HUDEP-2 (cell line): Measurements from ENCODE around the gene RASGEF1C.
"Not testable (repeated sequence)": the region's sequence is repeated elsewhere in the genome, so short reads cannot be mapped to it uniquely, and the experiment has no call there.

Experiments used
- DNase-seq, 76 experiments: peaks; one replicate each; lab custom pipeline; 2025; ENCODE audit not compliant: unreplicated experiment in 76 of 76; lab: John Stamatoyannopoulos, UW

RASGEF1C gene

GRCh38 chr5:180126156-180126555 is 82.9 kb downstream of the RASGEF1C start:
- not testable (repeated sequence) for DNase-seq

GRCh38 chr5:180124662-180125061 is 84.3 kb downstream of the RASGEF1C start:
- not testable (repeated sequence) for DNase-seq

GRCh38 chr5:180122875-180123274 is 86.1 kb downstream of the RASGEF1C start:
- DNase-seq, result no peak

- DNase-seq, result no peak
Observed at GRCh38 chr5:180121826-180122413, 87.1 kb downstream of the RASGEF1C start.

GRCh38 chr5:180120237-180121101 is 88.5 kb downstream of the RASGEF1C start:
- DNase-seq, result no peak

GRCh38 chr5:180119903-180120236 is 89.1 kb downstream of the RASGEF1C start:
- no peak for DNase-seq

GRCh38 chr5:180119031-180119902 is 89.7 kb downstream of the RASGEF1C start:
- DNase-seq, result no peak

- no peak for DNase-seq
Observed at GRCh38 chr5:180118391-180118791, 90.6 kb downstream of the RASGEF1C start.

GRCh38 chr5:180117000-180117725 is 91.8 kb downstream of the RASGEF1C start:
- no peak for DNase-seq

GRCh38 chr5:180116077-180116999 is 92.7 kb downstream of the RASGEF1C start:
- DNase-seq, result no peak

- no peak for DNase-seq
Observed at GRCh38 chr5:180115326-180116076, 93.5 kb downstream of the RASGEF1C start.

GRCh38 chr5:180114304-180115003 is 94.6 kb downstream of the RASGEF1C start:
- no peak for DNase-seq

GRCh38 chr5:180113660-180114303 is 95.2 kb downstream of the RASGEF1C start:
- no peak for DNase-seq

GRCh38 chr5:180112181-180112861 is 96.7 kb downstream of the RASGEF1C start:
- no peak for DNase-seq

- DNase-seq, result no peak
Observed at GRCh38 chr5:180111273-180112002, 97.6 kb downstream of the RASGEF1C start.

- no peak for DNase-seq
Observed at GRCh38 chr5:180109920-180110319, 99.1 kb downstream of the RASGEF1C start.

GRCh38 chr5:180107005-180107404 is 102.0 kb downstream of the RASGEF1C start:
- DNase-seq, result no peak
